Stimulated activated CD4-positive, alpha-beta T cell treated with anti-CD3 and anti-CD28 coated beads, Interleukin-15, amount 100 ng/mL, for 24 hours (primary cell): ENCODE data around the gene ANTXR1.
A peak's percentile ranks its signal among the peaks of the same experiment; 100 is the strongest.

Experiments used
- DNase-seq: peaks from one replicate; pipeline ENCODE4 v3.0.0-alpha.2; 2020

The ANTXR1 gene

DNA sequence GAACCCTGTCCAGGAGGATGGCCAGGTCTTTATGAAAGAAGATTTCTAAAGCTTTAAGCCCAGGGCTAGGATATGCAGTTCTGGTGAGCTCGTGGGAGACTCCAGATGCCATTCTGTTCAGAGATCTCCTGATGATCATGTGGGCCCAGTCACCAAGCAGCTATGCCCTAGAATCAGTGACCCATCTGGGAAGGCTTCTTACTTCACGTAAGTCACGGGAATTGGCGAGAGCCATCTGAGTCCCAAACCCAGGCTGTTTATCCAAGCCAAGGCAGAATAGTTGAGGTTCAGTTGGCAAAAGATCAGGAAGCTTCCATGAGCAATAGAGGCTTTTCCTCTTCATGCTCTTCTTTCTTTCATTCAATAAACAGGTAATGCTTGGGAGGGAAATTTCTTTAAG, 23.9 kb downstream of the ANTXR1 start:
- no peak for DNase-seq

DNA sequence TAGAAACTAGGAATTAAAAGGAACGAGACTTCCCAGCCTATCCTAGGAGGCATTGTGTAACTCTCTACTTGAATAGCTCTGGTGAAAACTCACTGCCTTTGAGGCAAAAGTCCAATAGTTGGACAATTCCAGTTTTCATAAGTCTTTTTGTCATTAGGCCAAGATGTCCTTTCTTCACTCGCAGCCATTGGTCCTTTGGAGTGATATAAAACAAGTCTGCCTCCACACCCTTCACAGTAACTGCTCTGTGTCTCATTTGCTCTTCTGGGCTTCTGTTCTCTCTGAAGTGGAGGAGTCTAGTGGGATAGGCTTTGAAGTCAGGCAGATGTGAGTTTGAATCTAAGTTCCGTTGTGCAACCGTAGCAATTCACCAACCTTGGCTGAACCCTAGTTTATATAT, 28.2 kb downstream of the ANTXR1 start:
- no peak for DNase-seq

GRCh38 chr2:69043736-69044400, 30.9 kb downstream of the ANTXR1 start:
- no peak for DNase-seq

DNA sequence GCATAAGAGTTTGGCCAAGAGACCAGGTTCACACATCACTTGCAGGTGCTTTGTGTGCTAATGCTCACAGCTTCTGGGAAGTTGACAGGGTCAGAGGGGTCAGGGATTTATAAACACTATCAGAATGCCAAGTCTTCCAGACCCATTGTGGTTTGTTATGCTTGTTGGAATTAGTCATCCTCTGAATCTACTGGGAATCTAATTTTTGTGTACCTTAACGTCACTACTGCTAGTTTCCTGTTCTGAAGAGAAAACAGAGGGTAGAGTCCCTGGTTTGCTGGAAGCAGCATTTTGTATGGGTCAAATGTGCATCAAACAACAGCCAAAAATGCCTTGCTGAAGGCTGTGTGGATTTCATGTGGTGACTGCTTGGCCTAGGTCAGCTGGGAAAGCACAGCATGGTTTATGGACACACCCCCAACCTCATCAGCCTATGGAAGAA, 33.3 kb downstream of the ANTXR1 start:
- DNase-seq = no peak

DNA sequence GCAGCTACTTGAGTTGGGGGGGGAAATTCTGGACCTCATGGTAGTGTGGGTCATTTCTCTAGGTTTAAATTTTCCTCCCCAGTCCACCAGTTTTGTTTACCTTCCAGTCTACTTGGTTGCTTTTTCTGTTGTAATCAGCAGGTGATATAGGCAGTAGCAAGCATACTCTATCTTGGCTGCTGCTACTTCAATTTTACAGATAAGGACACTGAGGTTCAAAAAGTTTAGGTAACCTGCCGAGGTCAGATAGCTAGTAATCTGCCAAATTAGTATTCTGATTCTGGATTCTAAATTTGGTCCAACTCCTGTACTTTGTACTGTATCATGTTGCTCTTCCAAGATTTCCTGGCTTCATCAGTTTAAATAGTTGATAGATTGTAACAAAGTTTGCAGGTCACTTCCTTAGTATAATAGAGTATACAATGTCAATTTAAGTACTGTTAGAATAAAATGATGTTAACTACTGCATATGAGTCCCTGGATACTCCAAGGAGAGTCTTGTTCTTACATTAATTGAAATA, 34.7 kb downstream of the ANTXR1 start:
- DNase-seq = no peak

DNA sequence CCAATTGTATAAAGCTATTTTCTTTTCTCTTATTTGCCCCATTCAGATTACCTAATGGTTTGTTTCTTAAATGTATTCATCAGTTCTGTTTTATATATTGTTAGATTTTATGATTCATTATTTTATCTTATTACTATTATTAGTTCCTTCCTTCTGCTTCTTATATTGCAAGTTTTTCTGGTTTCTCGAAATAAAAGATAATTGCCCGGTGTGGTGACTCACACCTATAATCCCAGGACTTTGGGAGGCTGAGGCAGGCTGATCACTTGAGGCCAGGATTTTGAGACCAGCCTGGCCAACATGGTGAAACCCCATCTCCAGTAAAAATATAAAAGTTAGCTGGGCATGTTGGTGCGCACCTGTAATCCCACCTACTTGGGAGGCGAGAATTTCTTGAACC, 37.8 kb downstream of the ANTXR1 start:
- DNase-seq = no peak

- DNase-seq = no peak
Measured at GRCh38 chr2:69053416-69053965, 40.5 kb downstream of the ANTXR1 start.

DNA sequence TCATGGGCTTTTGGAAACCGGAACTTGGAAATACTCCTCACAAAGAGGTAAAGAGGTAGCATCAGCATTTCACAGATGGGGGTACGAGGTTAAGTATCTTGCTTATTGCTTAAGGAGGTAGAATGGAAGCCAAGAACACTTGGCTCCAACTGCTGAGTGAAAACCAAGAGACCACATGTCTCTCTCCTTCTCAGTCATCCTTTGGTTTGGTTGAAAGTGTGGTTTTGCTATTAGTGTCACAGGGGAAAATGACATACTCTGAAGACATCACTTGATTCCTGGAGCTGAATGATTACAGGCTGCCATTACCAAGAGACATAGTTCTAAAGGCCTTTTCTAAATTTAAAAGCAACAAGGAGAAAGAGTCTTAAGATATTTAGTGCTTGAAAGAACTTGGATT, 41.5 kb downstream of the ANTXR1 start:
- DNase-seq = peak; percentile 15

- no peak for DNase-seq
Measured at GRCh38 chr2:69055688-69056470, 42.9 kb downstream of the ANTXR1 start.

DNA sequence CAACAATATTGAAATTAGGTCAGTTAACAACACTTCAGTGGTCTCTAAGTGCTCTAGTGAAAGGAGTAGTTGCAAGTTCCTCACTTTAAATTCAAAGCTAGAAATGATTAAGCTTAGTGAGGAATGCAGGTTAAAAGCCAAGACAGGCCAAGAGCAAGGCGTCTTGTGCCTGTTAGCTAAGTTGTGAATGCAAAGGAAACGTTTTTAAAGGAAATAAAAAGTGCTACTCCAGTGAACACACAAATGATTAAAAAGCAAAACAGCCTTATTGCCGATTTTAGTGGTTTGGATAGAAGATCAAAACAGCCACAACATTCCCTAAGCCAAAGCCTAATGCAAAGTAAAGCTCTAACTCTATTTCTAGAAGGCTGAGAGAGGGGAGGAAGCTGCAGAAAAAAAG, 44.7 kb downstream of the ANTXR1 start:
- no peak for DNase-seq

- no peak for DNase-seq
Measured at GRCh38 chr2:69059731-69060290, 46.8 kb downstream of the ANTXR1 start.

- no peak for DNase-seq
Measured at GRCh38 chr2:69060938-69061501, 48.0 kb downstream of the ANTXR1 start.

GRCh38 chr2:69061525-69061924, 48.5 kb downstream of the ANTXR1 start:
- DNase-seq = no peak

DNA sequence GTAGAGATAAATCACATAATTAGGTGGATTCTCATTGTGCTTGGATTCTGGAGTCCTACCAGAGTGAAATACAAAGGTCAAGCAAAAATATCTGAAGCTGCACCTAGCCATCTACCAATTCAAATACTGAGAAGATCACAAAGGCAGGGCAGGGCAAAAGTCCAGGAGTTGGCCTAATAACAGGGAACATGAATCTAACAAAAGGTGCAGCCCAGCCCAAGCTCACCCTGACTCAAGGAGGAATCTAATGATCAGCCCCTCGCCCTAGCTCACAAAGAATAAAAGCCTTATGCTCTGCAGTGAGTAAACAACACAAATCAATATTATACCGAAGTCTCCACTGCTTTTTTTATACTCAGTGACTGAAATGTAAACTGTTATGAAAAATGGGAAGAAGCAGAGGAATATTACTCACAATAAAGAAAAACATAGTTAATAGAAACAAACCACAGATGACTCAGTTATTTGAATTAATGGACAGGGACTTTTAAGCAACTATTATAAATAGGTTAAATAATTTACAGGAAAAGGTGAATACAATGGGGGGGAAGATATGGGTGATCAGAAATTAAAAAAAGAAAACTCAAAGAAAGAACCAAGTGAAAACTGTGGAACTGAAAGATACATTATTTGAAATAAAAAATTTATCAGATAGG, 49.5 kb downstream of the ANTXR1 start:
- DNase-seq = no peak

GRCh38 chr2:69065735-69066336, 52.9 kb downstream of the ANTXR1 start:
- no peak for DNase-seq

- no peak for DNase-seq
Measured at GRCh38 chr2:69067026-69067630, 54.1 kb downstream of the ANTXR1 start.

- DNase-seq = no peak
Measured at GRCh38 chr2:69067866-69068265, 54.9 kb downstream of the ANTXR1 start.

DNA sequence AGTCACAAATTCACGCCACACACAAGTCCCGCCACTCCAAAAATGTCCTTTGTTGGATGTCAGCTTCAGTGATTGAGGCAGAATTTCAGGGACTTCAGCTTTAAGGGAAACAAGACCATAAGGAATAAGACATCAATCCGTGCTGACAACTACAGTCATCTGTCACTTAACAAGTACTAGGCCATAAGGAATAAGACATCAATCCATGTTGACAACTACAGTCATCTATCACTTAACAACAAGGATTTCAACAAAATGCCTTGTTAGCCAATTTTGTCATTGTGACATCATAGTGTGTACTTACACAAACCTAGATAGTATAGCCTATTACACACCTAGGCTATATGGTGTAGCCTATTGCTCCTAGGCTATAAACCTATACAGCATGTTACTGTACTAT, 58.0 kb downstream of the ANTXR1 start:
- DNase-seq = no peak

DNA sequence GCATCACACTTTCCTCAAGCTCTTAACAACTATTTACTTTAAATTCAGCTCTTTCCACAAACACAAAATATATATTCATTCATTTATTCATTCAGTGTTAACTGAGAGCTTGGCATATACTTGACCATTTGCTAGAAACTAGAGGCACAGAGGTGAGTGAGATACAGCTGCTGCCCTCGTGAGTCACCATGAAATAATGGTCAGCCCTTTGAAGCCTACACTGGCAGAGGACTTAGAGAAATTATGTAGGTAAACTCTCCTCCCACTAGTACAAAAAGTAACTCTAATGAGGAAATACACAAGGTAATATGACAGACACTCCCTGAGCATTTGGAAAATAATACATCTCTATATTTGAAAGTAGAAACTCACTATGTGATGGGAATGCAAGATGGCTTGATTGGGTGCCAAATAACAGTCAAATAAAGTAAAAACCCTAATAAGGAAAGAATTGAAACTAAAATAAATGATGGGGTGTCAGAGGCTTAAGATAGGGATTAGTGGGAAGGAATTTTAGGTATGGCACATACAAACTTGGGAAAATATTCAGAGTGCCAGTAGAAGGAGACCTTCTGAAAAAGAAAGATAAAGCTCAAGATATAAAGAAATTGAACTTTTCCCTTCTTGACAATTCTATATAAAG, 61.1 kb downstream of the ANTXR1 start:
- DNase-seq = no peak

DNA sequence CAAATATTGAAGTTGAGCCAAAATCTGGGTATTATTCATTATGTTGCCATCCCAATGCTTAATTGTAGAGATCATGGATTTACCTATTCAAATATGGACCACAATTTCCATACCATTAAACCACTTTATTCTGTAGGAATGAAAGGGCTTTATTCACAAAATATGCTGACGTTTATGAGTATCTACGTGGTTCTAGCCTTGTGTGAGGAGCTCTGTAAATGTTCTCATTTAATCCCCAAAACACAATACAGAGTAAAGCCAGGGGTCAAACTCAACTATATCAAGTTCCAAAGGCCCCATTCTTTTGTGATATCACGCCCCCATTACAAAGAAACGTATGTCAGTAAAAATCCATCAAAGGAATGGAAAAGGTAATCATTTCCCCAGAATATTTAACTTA, 61.9 kb downstream of the ANTXR1 start:
- no peak for DNase-seq

DNA sequence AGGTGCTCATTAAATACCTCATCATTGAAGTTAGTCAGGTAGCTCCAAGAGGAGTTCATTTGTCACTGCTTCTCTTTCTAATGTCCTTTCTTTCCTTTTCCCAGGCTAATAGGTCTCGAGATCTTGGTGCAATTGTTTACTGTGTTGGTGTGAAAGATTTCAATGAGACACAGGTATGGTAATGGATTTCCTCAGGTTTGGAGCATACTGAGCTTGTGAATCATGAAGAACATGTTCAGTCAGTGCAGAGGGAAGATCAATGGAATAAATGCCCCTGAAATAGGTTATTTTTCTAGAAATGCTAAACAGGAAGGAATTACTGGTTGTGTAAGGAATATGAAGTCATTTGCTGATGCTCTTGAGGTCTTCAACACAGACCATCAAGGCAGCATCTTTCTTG, 62.5 kb downstream of the ANTXR1 start:
- no peak for DNase-seq
